Measurements from ENCODE around the gene ESRRB. TPM values are rescaled to one million over a fixed set of nuclear protein-coding genes. Genes with fewer than 3 reads are reported as not detected.

ESRRB gene
- total and polyA plus RNA-seq, 2 experiments from 2014 or later, result 6.6 to 11.0 TPM

- peaks cover 5% of the 10 kb centered on the region for H3K27me3 ChIP-seq
Observed at GRCh38 chr14:76408877-76409276, 32.9 kb downstream of the ESRRB start.

GRCh38 chr14:76412501-76412900 is 36.6 kb downstream of the ESRRB start:
- H3K9me3 ChIP-seq (ENCODE audit: low read depth), result no peaks in the 10 kb centered on the region
- TF ChIP-seq CTCF (IDR thresholded peaks at IDR 0.05; ENCODE audit: low read depth, low read length), result no peak
- no peak overlapping the region for H3K27ac ChIP-seq
- peaks cover 5% of the 10 kb centered on the region for H3K27me3 ChIP-seq
- no peak for DNase-seq (ENCODE audit: low read depth in 1 of 2, low spot score in 1 of 2)
- H3K4me3 ChIP-seq, result no peak overlapping the region
- H3K4me1 ChIP-seq (ENCODE audit: low read depth), result no peaks in the 10 kb centered on the region
- no peaks in the 10 kb centered on the region for H3K36me3 ChIP-seq

More at GRCh38 chr14:76408877-76409276, 32.9 kb downstream of the ESRRB start:
- no peak overlapping the region for H3K4me3 ChIP-seq
- no peaks in the 10 kb centered on the region for H3K9me3 ChIP-seq (ENCODE audit: low read depth)
- no peak for DNase-seq (ENCODE audit: low read depth in 1 of 2, low spot score in 1 of 2)
- H3K4me1 ChIP-seq (ENCODE audit: low read depth), result no peaks in the 10 kb centered on the region
- no peak overlapping the region for H3K27ac ChIP-seq
- TF ChIP-seq CTCF (IDR thresholded peaks at IDR 0.05; ENCODE audit: low read depth, low read length), result no peak
- H3K36me3 ChIP-seq, result no peaks in the 10 kb centered on the region

- H3K9me3 ChIP-seq (ENCODE audit: low read depth), result no peaks in the 10 kb centered on the region
- no peak overlapping the region for H3K27ac ChIP-seq
- DNase-seq (ENCODE audit: low read depth in 1 of 2, low spot score in 1 of 2), result no peak
- no peaks in the 10 kb centered on the region for H3K4me1 ChIP-seq (ENCODE audit: low read depth)
- no peak for TF ChIP-seq CTCF (IDR thresholded peaks at IDR 0.05; ENCODE audit: low read depth, low read length)
- H3K36me3 ChIP-seq, result no peaks in the 10 kb centered on the region
- peaks cover 5% of the 10 kb centered on the region for H3K27me3 ChIP-seq
- no peak overlapping the region for H3K4me3 ChIP-seq
Observed at GRCh38 chr14:76413106-76413961, 37.4 kb downstream of the ESRRB start.

GRCh38 chr14:76413962-76414600 is 38.1 kb downstream of the ESRRB start:
- Histone ChIP-seq H3K9me3 (ENCODE audit: low read depth) (no peaks in the 10 kb centered on the region), H3K27me3 (peaks cover 5% of the 10 kb centered on the region), H3K4me1 (ENCODE audit: low read depth) (no peaks in the 10 kb centered on the region), H3K36me3 (no peaks in the 10 kb centered on the region), H3K27ac (no peak overlapping the region), H3K4me3 (no peak overlapping the region)
- TF ChIP-seq CTCF (IDR thresholded peaks at IDR 0.05; ENCODE audit: low read depth, low read length), result no peak
- no peak for DNase-seq (ENCODE audit: low read depth in 1 of 2, low spot score in 1 of 2)

GRCh38 chr14:76419399-76419798 is 43.5 kb downstream of the ESRRB start:
- Histone ChIP-seq H3K27me3 (no peaks in the 10 kb centered on the region), H3K4me3 (no peak overlapping the region), H3K4me1 (ENCODE audit: low read depth) (no peaks in the 10 kb centered on the region), H3K27ac (no peak overlapping the region), H3K9me3 (ENCODE audit: low read depth) (no peaks in the 10 kb centered on the region), H3K36me3 (no peaks in the 10 kb centered on the region)
- TF ChIP-seq CTCF (IDR thresholded peaks at IDR 0.05; ENCODE audit: low read depth, low read length), result no peak
- no peak for DNase-seq (ENCODE audit: low read depth in 1 of 2, low spot score in 1 of 2)
